Mononuclear cell (primary cell): ENCODE results near the gene GXYLT2. TPM values are rescaled to one million over a fixed set of nuclear protein-coding genes. Genes with fewer than 3 reads are reported as not detected.
A peak's percentile ranks its signal among the peaks of the same experiment; 100 is the strongest.

ENCODE experiments used
- H3K27me3 ChIP-seq: 2 replicates; pipeline ENCODE4 v1.6.0; 2011; ENCODE audit warnings: low read length, control low read depth; ENCODE audit not compliant: insufficient read depth
- H3K4me1 ChIP-seq: 2 replicates; pipeline ENCODE4 v1.5.1; 2011; ENCODE audit warnings: mild to moderate bottlenecking, low read length, control low read depth; ENCODE audit not compliant: insufficient read depth
- H3K4me3 ChIP-seq: 2 replicates; pipeline ENCODE4 v1.5.1; 2011; ENCODE audit warnings: mild to moderate bottlenecking, low read length, moderate library complexity
- H3K9me3 ChIP-seq: 2 replicates; pipeline ENCODE4 v1.5.1; 2011; ENCODE audit warnings: low read depth, mild to moderate bottlenecking, control low read depth, low read length
- total RNA-seq: library from RNA; depleted of rRNA; stranded (reverse); fragments of >200 nt; gene quantifications from one replicate; pipeline ENCODE4 v1.2.3, GENCODE V29; 2012

Gene GXYLT2
- total RNA-seq: 0.21 TPM

- H3K4me3 ChIP-seq: peak within 1 kb of the TSS; percentile 6
- H3K27me3 ChIP-seq: peaks cover 53% of the 10 kb centered on the region
- H3K4me1 ChIP-seq: peaks cover 11% of the 10 kb centered on the region
- H3K9me3 ChIP-seq: no peaks in the 10 kb centered on the region
These were observed at the start of gene GXYLT2 for GRCh38 chr3:72887705-72888545. GXYLT2 (plus strand) TSS chr3:72888046; CDS start chr3:72888234, 188 bp downstream.

- no peaks in the 10 kb centered on the region for H3K27me3 ChIP-seq
- H3K4me1 ChIP-seq: no peaks in the 10 kb centered on the region
- no peaks in the 10 kb centered on the region for H3K9me3 ChIP-seq
- no peak overlapping the region for H3K4me3 ChIP-seq
These were observed 48.8 kb upstream of the GXYLT2 start for GRCh38 chr3:72839057-72839456.

GRCh38 chr3:72844436-72844993 lies 43.3 kb upstream of the GXYLT2 start:
- Histone ChIP-seq H3K27me3 (no peaks in the 10 kb centered on the region), H3K4me3 (no peak overlapping the region), H3K4me1 (peaks cover 26% of the 10 kb centered on the region), H3K9me3 (no peaks in the 10 kb centered on the region)

- no peak overlapping the region for H3K4me3 ChIP-seq
- H3K4me1 ChIP-seq: peaks cover 29% of the 10 kb centered on the region
- H3K27me3 ChIP-seq: no peaks in the 10 kb centered on the region
- no peaks in the 10 kb centered on the region for H3K9me3 ChIP-seq
These were observed 41.7 kb upstream of the GXYLT2 start for GRCh38 chr3:72846166-72846565.

GRCh38 chr3:72847282-72847681 lies 40.6 kb upstream of the GXYLT2 start:
- Histone ChIP-seq H3K27me3 (no peaks in the 10 kb centered on the region), H3K9me3 (no peaks in the 10 kb centered on the region), H3K4me3 (peak overlapping the region; percentile 90), H3K4me1 (peaks cover 29% of the 10 kb centered on the region)

- H3K27me3 ChIP-seq: no peaks in the 10 kb centered on the region
- peak within 1 kb of the TSS; percentile 90 for H3K4me3 ChIP-seq
These were observed 39.8 kb upstream of the GXYLT2 start, which contains the start of gene SHQ1 for GRCh38 chr3:72847751-72848702. SHQ1 (minus strand) TSS chr3:72848445; CDS start chr3:72848340, 105 bp downstream.

GRCh38 chr3:72848703-72849081 lies 39.2 kb upstream of the GXYLT2 start:
- H3K27me3 ChIP-seq: no peaks in the 10 kb centered on the region
- H3K4me3 ChIP-seq: peak overlapping the region; percentile 90

More at GRCh38 chr3:72847751-72848702, 39.8 kb upstream of the GXYLT2 start, which contains the start of gene SHQ1:
- Histone ChIP-seq H3K9me3 (no peaks in the 10 kb centered on the region), H3K4me1 (peaks cover 29% of the 10 kb centered on the region)

GRCh38 chr3:72855001-72855400 lies 32.8 kb upstream of the GXYLT2 start:
- Histone ChIP-seq H3K27me3 (no peaks in the 10 kb centered on the region), H3K9me3 (no peaks in the 10 kb centered on the region), H3K4me1 (no peaks in the 10 kb centered on the region), H3K4me3 (no peak overlapping the region)

More at GRCh38 chr3:72848703-72849081, 39.2 kb upstream of the GXYLT2 start:
- Histone ChIP-seq H3K9me3 (no peaks in the 10 kb centered on the region), H3K4me1 (peaks cover 29% of the 10 kb centered on the region)

GRCh38 chr3:72860053-72860452 lies 27.8 kb upstream of the GXYLT2 start:
- Histone ChIP-seq H3K4me1 (no peaks in the 10 kb centered on the region), H3K4me3 (no peak overlapping the region), H3K9me3 (no peaks in the 10 kb centered on the region), H3K27me3 (no peaks in the 10 kb centered on the region)

- Histone ChIP-seq H3K4me1 (no peaks in the 10 kb centered on the region), H3K4me3 (no peak overlapping the region), H3K9me3 (no peaks in the 10 kb centered on the region)
These were observed 27.0 kb upstream of the GXYLT2 start for GRCh38 chr3:72860846-72861245.

GRCh38 chr3:72862314-72863090 lies 25.3 kb upstream of the GXYLT2 start:
- H3K9me3 ChIP-seq: no peaks in the 10 kb centered on the region
- H3K4me1 ChIP-seq: no peaks in the 10 kb centered on the region
- no peaks in the 10 kb centered on the region for H3K27me3 ChIP-seq
- H3K4me3 ChIP-seq: no peak overlapping the region

More at GRCh38 chr3:72860846-72861245, 27.0 kb upstream of the GXYLT2 start:
- H3K27me3 ChIP-seq: no peaks in the 10 kb centered on the region

GRCh38 chr3:72872183-72872582 lies 15.7 kb upstream of the GXYLT2 start:
- H3K27me3 ChIP-seq: no peaks in the 10 kb centered on the region
- H3K4me1 ChIP-seq: no peaks in the 10 kb centered on the region
- no peaks in the 10 kb centered on the region for H3K9me3 ChIP-seq
- no peak overlapping the region for H3K4me3 ChIP-seq

- H3K27me3 ChIP-seq: peaks cover 52% of the 10 kb centered on the region
- H3K4me1 ChIP-seq: peaks cover 11% of the 10 kb centered on the region
- H3K4me3 ChIP-seq: no peak overlapping the region
- H3K9me3 ChIP-seq: no peaks in the 10 kb centered on the region
These were observed 522 bp upstream of the GXYLT2 start for GRCh38 chr3:72887343-72887704.
